Measurements from ENCODE around the gene DNASE1L3. TPM values are rescaled to one million over a fixed set of nuclear protein-coding genes. Genes with fewer than 3 reads are reported as not detected.

Gene DNASE1L3
- total RNA-seq, 1 experiment from 2014 or later = not detected

GRCh38 chr3:58256061-58256460 is 45.3 kb upstream of the DNASE1L3 start:
- no peak overlapping the region for H3K27ac Mint-ChIP-seq (ENCODE audit: unreplicated experiment)
- H3K9me3 Mint-ChIP-seq (ENCODE audit: low read depth, unreplicated experiment) = no peaks in the 10 kb centered on the region
- DNase-seq = no peak
- H3K4me3 Mint-ChIP-seq (ENCODE audit: low read depth, unreplicated experiment) = no peak overlapping the region
- CTCF ChIA-PET = no interaction called here
- H3K4me1 Mint-ChIP-seq (ENCODE audit: low read depth, unreplicated experiment) = no peaks in the 10 kb centered on the region
- H3K27me3 Mint-ChIP-seq (ENCODE audit: unreplicated experiment) = no peaks in the 10 kb centered on the region
- TF ChIP-seq, protein P1, sequence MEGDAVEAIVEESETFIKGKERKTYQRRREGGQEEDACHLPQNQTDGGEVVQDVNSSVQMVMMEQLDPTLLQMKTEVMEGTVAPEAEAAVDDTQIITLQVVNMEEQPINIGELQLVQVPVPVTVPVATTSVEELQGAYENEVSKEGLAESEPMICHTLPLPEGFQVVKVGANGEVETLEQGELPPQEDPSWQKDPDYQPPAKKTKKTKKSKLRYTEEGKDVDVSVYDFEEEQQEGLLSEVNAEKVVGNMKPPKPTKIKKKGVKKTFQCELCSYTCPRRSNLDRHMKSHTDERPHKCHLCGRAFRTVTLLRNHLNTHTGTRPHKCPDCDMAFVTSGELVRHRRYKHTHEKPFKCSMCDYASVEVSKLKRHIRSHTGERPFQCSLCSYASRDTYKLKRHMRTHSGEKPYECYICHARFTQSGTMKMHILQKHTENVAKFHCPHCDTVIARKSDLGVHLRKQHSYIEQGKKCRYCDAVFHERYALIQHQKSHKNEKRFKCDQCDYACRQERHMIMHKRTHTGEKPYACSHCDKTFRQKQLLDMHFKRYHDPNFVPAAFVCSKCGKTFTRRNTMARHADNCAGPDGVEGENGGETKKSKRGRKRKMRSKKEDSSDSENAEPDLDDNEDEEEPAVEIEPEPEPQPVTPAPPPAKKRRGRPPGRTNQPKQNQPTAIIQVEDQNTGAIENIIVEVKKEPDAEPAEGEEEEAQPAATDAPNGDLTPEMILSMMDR (IDR thresholded peaks at IDR 0.05; ENCODE audit: unreplicated experiment) = no peak
- intact Hi-C loops (cut with micrococcal nuclease; ENCODE audit: unreplicated experiment) = no loop called here
- no TSS peak for BruUV-seq (replicated peaks)
- H3K36me3 Mint-ChIP-seq (ENCODE audit: insufficient read depth, unreplicated experiment) = no peaks in the 10 kb centered on the region

GRCh38 chr3:58254144-58254543 is 43.4 kb upstream of the DNASE1L3 start:
- TF ChIP-seq, protein P1 (IDR thresholded peaks at IDR 0.05; ENCODE audit: unreplicated experiment) = no peak
- Mint-ChIP-seq H3K36me3 (ENCODE audit: insufficient read depth, unreplicated experiment) (no peaks in the 10 kb centered on the region), H3K4me3 (ENCODE audit: low read depth, unreplicated experiment) (no peak overlapping the region), H3K9me3 (ENCODE audit: low read depth, unreplicated experiment) (no peaks in the 10 kb centered on the region), H3K27me3 (ENCODE audit: unreplicated experiment) (no peaks in the 10 kb centered on the region), H3K4me1 (ENCODE audit: low read depth, unreplicated experiment) (peaks cover 8% of the 10 kb centered on the region), H3K27ac (ENCODE audit: unreplicated experiment) (no peak overlapping the region)
- intact Hi-C loops (cut with micrococcal nuclease; ENCODE audit: unreplicated experiment) = no loop called here
- CTCF ChIA-PET = no interaction called here
- BruUV-seq (replicated peaks) = no TSS peak
- DNase-seq = no peak

- CTCF ChIA-PET = no interaction called here
- no peaks in the 10 kb centered on the region for H3K9me3 Mint-ChIP-seq (ENCODE audit: low read depth, unreplicated experiment)
- TF ChIP-seq, protein P1 (IDR thresholded peaks at IDR 0.05; ENCODE audit: unreplicated experiment) = no peak
- no peaks in the 10 kb centered on the region for H3K27me3 Mint-ChIP-seq (ENCODE audit: unreplicated experiment)
- DNase-seq = no peak
- no peak overlapping the region for H3K4me3 Mint-ChIP-seq (ENCODE audit: low read depth, unreplicated experiment)
- BruUV-seq (replicated peaks) = no TSS peak
- peaks cover 10% of the 10 kb centered on the region for H3K4me1 Mint-ChIP-seq (ENCODE audit: low read depth, unreplicated experiment)
- no peaks in the 10 kb centered on the region for H3K36me3 Mint-ChIP-seq (ENCODE audit: insufficient read depth, unreplicated experiment)
- H3K27ac Mint-ChIP-seq (ENCODE audit: unreplicated experiment) = no peak overlapping the region
- intact Hi-C loops (cut with micrococcal nuclease; ENCODE audit: unreplicated experiment) = no loop called here
These were observed 40.9 kb upstream of the DNASE1L3 start for GRCh38 chr3:58251631-58252035.

- intact Hi-C loops (cut with micrococcal nuclease; ENCODE audit: unreplicated experiment) = no loop called here
- Mint-ChIP-seq H3K4me1 (ENCODE audit: low read depth, unreplicated experiment) (peaks cover 10% of the 10 kb centered on the region), H3K36me3 (ENCODE audit: insufficient read depth, unreplicated experiment) (no peaks in the 10 kb centered on the region), H3K27me3 (ENCODE audit: unreplicated experiment) (no peaks in the 10 kb centered on the region), H3K4me3 (ENCODE audit: low read depth, unreplicated experiment) (no peak overlapping the region), H3K27ac (ENCODE audit: unreplicated experiment) (no peak overlapping the region), H3K9me3 (ENCODE audit: low read depth, unreplicated experiment) (no peaks in the 10 kb centered on the region)
- TF ChIP-seq, protein P1 (IDR thresholded peaks at IDR 0.05; ENCODE audit: unreplicated experiment) = no peak
- CTCF ChIA-PET = no interaction called here
- no TSS peak for BruUV-seq (replicated peaks)
- DNase-seq = no peak
These were observed 39.4 kb upstream of the DNASE1L3 start for GRCh38 chr3:58250093-58250707.
